ENCODE measurements around the gene HAVCR2. TPM values are rescaled to one million over a fixed set of nuclear protein-coding genes. Genes with fewer than 3 reads are reported as not detected.

Gene HAVCR2
- 13.0 TPM for total RNA-seq

DNA sequence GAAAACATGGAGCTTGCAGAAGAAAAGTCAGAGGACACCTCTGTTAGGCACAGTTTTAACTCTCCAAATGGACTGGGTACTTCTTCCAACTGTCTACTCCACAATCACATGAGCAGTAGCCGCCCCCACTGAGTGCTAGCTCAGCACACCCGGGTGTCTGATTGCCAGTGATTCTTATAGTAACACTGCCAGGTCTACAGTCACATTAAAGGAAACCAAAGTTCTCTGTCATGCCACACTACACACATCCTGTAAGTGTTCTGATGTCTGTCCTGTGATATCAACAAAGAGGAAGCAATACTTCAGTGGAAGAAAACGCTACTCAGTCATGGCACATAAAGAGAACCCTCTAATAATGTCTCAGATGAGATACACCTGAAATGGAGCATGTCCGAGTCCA is at the start of gene HAVCR2:
Gene HAVCR2, minus strand, starts transcription at position 69 of the 400 bp plus-strand sequence. Its CDS starts 61 bp downstream, at position 8.

DNA sequence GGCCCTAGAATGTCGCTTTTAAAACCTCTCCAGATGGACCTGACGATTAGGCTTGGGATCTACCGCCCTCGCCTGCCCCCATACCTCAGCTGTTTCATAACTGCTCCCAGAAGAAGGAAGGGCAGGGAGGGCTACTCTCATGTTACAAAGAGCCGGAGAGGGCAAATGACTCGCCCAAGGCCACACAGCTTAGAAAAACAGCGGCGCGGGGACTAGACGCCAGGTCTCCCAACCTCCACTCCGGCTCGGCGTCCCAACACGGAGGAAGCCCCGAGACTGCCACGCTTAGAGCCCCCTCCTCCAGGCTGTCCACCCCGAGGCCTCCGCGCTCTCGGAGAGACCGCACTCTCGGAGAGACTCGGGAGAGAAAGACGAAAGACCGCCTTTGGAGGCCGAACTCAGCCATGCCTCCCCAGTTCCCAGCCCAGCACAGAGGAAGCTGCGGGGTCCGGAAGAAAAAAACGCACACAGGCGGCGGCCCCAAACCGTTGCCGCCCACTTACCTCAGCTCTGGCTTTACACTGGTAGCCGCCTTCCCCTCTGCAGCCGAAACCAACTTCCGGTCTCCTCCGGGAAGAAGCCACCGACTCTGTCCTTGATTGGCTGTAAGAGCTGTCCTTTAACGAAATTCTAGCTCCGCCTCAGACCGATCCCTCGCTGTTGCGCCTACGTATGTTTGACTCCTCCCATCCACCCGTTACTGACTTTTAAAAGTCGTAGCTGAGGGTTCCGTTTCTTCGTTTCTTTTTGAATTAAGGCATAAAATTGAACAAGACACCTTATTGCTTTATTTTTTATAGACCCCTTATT is 33.7 kb upstream of the HAVCR2 start, which contains the start of gene MED7:
Gene MED7, minus strand, starts transcription at position 549 of the 810 bp plus-strand sequence. CDS start 3,434 bp downstream, outside the sequence.

DNA sequence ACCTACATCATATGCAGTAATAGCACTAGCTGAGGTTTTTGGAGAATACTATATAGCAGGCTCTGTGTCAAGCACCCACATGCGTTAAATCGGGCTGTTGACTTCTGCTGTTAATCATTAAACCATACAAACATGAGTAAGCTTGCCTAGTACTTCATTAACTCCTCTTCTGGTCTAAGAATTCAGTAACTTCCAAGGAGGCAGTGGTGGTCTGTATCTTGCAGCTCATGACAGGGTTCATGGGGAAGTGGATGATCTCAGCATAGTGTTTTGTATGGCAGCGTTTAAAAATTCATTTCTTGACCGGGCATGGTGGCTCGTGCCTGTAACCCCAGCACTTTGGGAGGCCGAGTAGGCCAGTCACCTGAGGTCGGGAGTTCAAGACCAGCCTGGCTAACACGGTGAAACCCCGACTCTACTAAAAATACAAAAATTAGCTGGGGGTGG is 49.7 kb downstream of the HAVCR2 start, which contains the start of gene HAVCR1:
Gene HAVCR1, minus strand, starts transcription at position 24 of the 447 bp plus-strand sequence. CDS start 1,173 bp downstream, outside the sequence.

Other genes with a start within 250 kb of the HAVCR2 start
- gene TIMD4, start 145.8 kb downstream of the HAVCR2 start, total RNA-seq: 0.93 TPM
- gene HAVCR1, start 49.9 kb downstream of the HAVCR2 start, total RNA-seq: 5.3 TPM
- gene MED7, start 33.8 kb upstream of the HAVCR2 start, total RNA-seq: 14.4 TPM
- not detected for gene GARIN3, start 57.2 kb upstream of the HAVCR2 start, total RNA-seq
- 0.99 TPM for gene ITK, start 71.8 kb upstream of the HAVCR2 start, total RNA-seq
- 150 TPM for gene CYFIP2, start 157.1 kb upstream of the HAVCR2 start, total RNA-seq

All from metanephros (tissue), 1 donor.